Right forelimb (tissue), 1 donor: ENCODE measurements around the gene COL7A1.

Source experiments
- DNase-seq: peaks from one replicate; pipeline ENCODE4 v3.0.0-alpha.2; 2018

COL7A1 gene

DNA sequence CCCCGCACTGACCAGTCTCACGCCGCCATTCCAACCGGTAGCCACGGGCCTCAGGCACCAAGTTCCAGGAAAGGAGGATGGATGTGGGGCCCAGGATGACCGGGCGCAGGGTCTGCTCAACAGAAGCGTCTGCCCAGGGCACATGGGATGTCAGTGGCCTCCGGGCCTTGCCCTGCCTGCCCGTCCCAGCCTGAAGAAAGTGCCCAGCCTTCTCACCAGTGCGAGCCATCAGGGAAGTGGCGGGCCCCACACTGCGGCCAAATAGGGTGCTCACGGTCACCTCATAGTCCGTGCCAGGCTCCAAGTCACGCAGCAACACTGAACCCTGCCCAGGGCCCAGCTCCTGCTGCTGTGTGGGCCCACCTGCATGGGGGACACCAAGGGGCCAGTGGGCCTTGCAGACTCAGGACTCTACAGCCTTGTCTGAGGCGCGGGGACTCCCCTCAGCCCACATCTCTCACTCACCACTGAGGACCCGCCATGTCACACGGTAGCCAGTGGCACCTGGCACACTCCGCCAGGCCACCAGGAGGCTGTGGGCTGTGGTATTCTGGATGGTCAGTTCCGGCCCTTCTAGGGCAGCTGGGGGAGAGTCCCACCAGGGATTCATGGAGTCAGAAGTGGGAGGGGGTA, 3.1 kb downstream of the COL7A1 start:
- no peak for DNase-seq

- no peak for DNase-seq
Measured at GRCh38 chr3:48591436-48591835, 3.7 kb downstream of the COL7A1 start.

DNA sequence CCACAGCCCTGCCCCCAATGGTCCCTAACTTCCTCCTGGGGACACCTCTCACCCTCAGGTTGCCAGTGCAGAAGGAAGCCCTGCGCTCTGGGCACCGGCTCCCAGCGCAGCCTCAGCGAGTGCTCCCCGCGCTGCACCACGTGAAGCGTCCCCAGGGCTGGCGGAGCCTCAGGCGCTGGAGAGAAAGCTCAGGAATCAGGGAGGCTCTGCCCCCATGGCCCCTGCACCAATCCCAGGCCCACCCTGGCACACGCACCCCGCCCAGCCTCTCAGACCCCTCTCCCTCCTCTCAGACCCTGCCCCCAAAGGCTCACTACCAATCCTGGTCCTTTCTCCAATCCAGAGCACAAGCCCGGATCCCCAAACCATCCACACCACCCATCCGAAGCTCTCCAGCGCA, 6.9 kb downstream of the COL7A1 start:
- DNase-seq = no peak

DNA sequence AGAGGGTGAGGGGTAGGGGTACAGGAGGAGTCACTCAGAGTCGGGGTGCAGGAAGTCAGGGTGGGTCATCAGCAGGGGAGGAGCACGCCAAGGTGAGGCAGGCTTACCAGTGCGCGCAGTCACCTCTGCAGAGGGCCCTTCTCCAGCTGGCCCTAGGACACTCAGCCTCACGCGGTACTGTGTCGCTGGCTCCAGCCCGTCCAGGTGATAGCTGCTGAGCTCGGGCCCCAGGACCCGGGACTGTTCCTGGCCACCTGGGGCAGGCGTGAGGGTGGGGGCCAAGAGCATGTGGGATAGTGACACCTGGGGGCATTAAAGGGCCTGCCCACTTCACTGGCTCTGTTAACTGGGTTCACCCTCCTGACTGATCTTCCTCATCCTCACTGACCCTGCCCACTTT, 7.4 kb downstream of the COL7A1 start:
- no peak for DNase-seq

- DNase-seq = no peak
Measured at GRCh38 chr3:48585411-48585810, 9.7 kb downstream of the COL7A1 start.

DNA sequence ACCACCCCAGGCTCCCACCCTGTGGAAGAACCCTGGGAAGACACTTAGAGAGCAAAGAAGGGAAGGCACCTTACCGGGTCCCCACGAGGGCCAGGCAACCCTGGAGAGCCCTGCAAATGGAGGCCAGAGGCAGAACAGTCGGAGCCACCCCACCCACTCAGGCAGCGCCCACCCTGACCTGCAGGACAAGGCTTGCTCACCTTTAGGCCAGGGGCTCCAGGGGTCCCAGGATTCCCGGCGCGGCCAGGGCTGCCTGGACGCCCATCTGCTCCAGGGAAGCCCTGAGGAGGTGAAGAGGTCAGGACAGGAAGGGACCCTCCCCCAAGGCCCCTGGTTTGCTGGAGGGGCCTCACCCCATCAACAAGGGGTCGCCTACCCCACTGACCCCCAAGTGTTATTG, 10.3 kb downstream of the COL7A1 start:
- DNase-seq = no peak

DNA sequence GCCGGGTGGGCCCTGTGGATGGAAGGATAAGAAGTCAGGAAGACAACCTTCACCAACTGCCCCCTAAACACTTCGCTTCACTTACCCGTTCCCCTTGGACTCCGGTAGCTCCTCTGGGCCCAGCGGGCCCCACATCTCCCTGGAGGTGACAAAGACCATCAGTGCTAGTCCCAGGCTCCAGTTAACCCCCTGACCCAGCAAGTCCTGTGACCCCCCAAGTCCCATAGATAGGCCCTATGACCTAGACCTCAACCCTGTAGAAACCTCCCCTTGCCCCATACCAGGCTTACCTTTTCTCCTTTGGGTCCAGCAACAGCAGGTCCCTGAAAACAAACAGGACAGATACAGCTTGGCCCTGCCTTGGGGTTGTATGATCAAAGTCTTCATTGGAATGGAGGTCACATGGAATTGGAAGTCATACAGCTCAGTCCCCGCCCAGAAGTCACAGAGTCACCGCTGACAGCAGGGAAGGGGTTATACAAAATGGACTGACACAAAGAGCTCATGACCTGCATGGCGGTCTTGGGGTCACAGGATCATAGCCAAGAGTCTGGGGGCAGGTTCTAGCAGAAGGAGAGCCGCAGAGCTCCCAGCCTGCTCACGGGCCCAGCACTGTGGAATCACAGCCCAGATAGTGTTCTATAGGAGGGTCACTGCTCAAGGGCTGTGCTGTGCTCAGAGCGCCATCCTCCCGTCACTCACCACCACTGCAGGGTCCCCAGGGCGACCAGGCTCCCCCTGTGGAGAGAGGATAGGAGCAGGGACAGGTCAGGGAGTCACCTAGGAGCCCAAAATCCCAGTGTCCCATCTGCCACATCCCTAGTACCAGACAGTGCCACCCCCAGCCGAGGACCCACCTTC, 13.3 kb downstream of the COL7A1 start:
- DNase-seq = no peak

DNA sequence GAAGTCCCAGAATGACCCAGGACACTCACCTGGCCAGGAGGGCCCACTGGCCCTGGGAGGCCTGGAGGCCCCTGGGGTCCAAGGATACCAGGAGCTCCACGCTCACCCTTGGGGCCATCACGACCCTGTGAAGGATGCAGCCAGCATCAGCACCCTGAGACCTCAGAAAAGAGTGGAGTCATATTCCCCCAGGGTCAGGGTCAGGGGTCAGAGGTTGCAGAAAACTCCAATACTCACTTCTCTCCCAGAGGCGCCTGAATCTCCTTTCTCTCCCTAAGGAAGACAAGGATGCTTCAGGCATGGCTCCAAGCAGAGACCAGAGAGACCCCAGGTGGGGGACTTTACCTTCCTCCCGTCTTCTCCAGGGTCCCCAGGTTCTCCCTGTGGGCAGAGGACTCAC, 18.5 kb downstream of the COL7A1 start:
- DNase-seq = no peak

DNA sequence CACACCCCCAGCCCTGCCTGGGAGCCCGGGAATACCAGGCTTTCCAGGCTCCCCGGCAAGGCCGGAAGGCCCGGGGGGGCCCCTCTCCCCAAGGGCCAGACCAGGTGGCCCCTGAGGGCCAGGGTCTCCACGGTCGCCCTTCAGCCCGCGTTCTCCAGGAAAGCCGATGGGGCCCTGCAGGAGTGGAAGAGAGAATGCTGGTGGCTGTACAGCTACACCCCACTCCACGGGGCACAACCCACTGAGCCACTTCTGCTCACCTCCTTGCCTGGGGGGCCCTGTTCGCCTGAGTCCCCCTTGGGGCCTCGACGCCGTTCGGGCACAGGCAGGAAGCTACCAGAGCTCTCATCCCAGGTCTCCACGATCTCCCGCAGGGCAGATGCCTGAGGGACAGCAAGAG, 19.8 kb downstream of the COL7A1 start:
- DNase-seq = no peak

- DNase-seq = no peak
Measured at GRCh38 chr3:48573973-48574585, 21.1 kb downstream of the COL7A1 start.

DNA sequence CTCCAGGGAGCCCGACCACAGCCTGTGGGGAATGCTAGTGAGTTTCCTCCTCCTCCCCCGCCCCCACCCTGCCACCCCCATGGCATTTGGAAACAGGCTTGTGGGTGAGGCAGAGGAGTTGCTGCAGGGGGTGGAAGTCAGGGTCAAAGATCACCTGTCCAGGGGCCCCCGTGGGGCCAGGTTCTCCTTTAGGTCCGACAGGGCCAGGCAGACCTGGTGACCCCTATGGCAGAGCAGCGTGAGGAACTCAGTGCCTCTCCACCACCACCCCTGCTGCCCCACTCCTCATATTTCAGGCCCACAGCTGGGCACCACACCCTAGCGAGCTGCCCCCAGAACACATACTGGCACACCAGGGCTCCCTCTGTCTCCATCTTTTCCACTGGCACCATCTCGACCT, 22.6 kb downstream of the COL7A1 start:
- DNase-seq = no peak

GRCh38 chr3:48571938-48572337, 23.2 kb downstream of the COL7A1 start:
- no peak for DNase-seq

DNA sequence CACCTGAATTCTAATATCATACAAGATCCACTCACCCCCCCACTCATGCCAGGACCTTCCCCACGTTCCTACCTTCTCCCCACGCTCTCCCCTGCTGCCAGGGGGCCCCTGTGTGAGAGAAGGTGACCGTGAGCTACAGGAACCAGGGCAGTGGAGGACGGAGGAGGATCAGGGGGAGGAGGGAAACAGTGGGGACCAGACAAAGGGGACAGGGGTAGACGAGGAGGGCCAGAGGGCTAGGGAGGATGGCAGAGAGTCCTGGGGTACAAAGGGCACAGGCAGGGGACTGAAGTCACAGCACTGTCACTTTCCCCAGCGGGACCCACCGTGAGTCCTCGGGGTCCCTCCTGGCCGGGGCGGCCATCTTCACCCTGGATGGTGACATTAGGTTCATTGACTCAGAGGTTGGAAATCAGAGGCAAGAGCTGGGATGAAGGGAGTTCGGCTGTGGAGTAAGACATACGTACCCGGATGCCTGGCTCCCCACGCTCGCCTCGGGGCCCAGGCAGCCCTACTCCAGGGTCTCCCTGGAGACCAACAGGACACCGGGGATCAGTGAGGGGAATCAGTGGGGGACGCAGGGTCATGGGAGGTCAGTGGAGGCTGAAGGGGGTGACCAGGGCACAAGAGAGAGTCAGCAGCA, 25.2 kb downstream of the COL7A1 start:
- no peak for DNase-seq

DNA sequence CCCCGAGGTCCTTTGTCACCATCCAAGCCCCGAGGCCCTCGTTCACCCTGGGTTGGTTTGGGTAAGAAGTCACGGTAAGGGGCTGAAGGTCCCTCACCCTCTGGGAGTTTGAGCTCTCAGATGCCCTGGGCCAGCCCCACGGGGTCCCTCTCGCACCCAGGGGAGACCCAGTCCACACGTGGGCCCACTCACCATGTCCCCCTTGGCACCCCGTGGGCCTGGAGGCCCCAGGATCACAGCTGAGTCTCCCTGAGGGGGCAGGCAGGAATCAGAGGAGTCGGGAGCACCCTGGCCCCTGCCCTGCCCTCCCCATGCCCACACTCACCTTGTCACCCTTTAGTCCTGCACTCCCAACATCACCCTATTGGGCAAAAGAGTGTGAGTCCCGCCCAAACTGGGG, 25.7 kb downstream of the COL7A1 start:
- no peak for DNase-seq

DNA sequence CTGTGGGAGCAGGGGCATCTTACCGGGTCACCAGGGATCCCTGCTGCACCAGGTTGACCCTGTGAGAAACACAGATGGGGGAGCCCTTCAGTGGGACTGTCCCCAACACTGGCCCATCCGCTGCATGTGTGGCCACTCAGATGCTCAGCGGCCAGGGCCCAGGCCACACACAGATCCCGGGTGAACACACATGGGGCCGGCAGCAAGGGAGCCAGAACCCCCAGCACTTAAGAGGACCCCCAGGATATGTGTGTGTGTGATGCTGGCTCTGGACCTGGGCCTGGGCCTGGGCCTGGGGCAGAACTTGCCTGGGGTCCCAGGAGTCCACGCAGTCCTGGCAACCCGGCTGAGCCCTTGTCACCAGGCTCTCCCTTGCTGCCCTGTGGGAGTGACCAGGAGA, 26.7 kb downstream of the COL7A1 start:
- DNase-seq = no peak

- no peak for DNase-seq
Measured at GRCh38 chr3:48567500-48567899, 27.6 kb downstream of the COL7A1 start.

DNA sequence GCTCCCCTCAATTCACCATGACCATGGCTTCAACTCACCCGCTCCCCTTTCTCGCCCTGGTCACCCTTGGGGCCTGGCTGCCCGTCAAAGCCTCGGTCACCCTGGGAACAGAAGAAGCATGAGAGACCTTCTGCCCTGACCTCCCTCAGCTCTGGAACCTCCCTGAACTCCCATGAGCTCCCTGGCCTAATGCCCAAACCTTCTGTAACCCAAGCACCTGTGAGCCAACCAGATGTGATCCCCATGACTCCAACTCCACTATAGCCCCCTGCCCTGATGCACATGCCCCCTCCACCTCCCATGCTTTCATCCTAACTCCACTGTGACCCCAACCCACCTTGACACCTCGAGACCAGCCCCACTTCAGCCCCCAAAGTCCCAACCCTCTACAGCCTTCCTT, 28.0 kb downstream of the COL7A1 start:
- DNase-seq = no peak

DNA sequence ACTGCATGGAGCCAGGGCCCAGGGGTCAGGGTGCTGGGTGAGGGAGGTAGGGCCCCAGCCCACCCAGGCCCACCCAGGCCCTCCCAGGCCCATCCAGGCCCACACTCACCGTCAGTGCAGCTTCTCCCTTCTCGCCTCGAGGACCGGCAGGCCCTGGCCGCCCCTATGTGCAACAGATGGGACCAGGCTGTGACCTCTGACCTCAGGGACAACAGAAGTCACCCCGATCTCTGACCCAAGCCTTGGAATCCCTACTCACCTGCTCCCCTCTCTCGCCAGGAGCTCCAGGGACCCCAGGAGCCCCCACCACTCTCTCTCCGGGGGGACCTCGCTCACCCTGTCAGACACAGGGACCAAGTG, 28.7 kb downstream of the COL7A1 start:
- DNase-seq = no peak

DNA sequence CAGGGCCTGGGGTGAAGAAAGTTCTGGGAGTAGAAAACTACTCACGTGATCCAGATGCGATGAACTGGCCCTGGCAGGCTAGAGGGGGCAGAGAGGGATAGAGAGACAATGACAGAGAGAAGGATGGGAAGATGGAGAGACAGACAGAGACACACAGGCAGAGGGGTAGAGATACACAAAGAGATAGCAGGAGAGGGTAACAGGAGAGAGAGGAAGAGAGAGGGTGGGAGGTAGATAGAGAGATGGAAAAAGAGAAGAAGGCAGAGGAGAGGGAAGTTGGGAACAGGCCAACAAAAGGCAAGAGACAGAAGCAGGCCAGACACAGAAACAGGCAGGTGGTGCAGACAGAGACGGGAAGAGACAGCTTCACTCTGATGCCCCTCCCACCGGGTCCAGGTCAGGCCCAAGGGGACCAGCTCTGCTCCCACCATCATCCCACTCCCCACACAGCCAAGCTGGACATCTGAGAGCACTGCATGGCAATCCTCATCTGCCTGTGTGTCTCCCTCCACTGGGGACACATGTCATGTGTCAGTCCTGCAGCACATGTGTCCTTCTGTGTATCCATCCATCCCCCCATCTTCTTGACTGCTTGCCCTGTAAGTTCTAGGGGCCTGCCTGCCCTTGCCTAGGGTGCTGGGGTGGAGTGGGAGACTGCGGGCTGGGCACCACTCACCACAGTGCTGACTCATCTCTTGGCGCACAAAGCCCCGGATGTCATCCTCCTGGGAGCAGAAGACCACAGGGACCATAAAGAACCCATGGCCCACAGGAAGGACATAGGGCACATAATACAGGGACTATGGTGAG, 29.3 kb downstream of the COL7A1 start:
- no peak for DNase-seq

DNA sequence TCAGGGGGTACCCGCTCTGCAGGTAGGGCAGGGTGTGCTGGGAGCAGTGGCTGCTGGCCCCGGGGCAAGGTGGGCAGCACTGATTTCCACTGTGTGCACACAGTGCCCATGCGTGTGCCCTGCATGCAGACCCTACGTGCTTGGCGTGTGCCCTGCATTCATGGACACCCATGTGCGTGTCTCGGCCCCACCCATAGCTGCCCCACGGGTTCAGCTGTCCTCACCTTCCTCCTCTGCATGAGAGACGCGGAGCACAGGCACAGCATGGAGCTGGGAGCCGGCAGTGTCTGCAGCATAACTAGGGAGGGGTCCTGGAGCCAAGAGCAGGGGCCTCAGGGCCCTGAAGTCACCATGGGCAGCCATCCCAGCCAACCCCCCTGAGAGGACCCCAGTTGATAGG, 29.9 kb downstream of the COL7A1 start:
- no peak for DNase-seq

DNA sequence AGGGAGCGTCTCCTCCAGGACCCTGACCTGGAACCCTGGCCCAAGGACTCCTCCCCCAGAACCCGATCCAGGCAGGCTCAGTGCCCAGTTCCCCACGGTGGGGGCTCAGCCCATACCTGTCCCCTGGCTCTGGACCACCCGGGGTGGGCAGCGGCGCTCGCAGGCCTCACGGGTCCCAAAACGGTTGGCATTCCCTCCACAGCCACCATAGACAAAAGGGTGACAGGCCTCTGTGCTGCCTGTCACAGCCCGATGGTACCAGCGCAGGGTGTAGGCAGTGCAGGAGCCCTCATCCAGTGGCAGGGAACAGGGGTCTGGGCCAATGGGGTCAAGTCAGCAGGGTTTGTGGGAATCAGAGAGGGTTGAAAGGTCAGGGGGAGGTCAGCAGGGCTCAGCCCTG, 30.5 kb downstream of the COL7A1 start:
- DNase-seq = no peak

DNA sequence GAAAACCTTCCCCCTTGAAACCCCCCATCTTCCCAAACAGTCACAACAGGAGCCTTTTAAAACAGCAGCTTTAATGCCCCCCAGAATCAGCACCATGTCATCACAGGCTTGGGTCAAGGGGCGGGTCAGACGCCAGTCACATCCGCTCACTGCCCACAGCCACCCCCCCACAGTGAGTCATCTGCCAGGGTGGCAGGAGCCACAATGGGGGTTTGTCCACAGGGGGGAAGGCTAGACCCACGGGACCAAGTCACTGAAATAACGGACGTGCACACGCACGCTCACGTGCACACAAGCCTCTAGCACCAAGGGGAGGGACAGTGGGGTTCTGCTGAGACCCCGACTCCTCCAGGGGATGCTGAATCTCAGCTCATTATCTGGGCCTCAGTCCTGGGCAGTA, 31.1 kb downstream of the COL7A1 start:
- no peak for DNase-seq

- DNase-seq = no peak
Measured at GRCh38 chr3:48563382-48563918, 31.7 kb downstream of the COL7A1 start, which contains the start of gene UCN2. UCN2 (minus strand) TSS chr3:48563781; CDS start chr3:48563124, 657 bp downstream.
